Measurements from ENCODE around the gene PRR23B. TPM values are rescaled to one million over a fixed set of nuclear protein-coding genes. Genes with fewer than 3 reads are reported as not detected.

The PRR23B gene
- total RNA-seq, 1 experiment from 2014 or later, result not detected

DNA sequence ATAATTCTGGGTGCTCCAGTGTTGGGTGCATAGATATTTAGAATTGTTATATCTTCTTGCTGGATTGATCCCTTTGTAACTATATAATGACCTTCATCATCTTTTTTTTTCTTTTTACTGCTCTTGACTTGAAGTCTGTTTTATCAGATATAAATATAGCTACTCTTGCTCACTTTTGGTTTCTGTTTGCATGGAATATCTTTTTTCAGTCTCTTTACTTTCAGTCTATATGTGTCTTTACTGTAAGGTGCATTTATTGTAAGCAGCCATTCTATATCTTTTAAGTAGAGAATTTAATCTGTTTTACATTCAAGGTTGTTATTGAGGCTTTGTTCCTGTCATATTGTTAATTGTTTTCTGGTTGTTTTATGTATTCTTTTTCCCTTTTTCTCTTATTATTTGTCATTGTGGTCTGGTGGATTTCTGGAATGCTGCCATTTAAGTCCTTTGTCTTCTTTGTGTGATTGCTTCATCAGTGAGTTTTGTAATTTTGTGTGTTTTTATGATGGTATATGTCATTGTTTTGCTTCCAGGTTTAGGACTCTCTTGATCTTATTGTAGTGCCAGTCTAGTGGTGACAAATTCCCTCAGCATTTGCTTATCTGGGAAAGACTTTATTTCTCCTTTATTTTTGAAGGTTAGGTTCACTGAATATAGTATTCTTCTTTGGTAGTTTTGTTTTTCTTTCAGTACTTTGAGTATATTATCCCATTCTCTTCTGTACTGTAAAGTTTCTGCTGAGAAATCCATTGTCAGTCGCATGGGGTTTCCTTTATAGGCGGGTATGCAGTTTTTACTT, 32.3 kb upstream of the PRR23B start:
- Mint-ChIP-seq H3K4me1 (no peaks in the 10 kb centered on the region), H3K27ac (no peak overlapping the region)
- WGBS (ENCODE audit: extremely low coverage, insufficient read length, low lambda C conversion rate), result no CpG with 5 or more reads among the region's 2 CpGs

More for the DNA sequence above, 32.3 kb upstream of the PRR23B start:
- H3K56ac ChIP-seq (ENCODE audit: insufficient read length, low read depth, low read length), result no peak overlapping the region
- DNase-seq, result no peak
- Mint-ChIP-seq H3K27me3 (ENCODE audit: low read depth) (peaks cover 10% of the 10 kb centered on the region), H3K36me3 (ENCODE audit: insufficient read depth in 1 of 3, low read depth in 3 of 3) (peaks cover 0 to 2% (median 0%) of the 10 kb centered on the region in 3 experiments; a peak in 1 of 7 replicates), H3K9me3 (peaks cover 12 to 22% of the 10 kb centered on the region in 2 experiments), H3K4me3 (no peak overlapping the region)
- no peaks in the 10 kb centered on the region for H3K27me3 ChIP-seq (ENCODE audit: insufficient read depth, low read length)
- H3K4me1 ChIP-seq (ENCODE audit: insufficient read depth, low read length), result no peaks in the 10 kb centered on the region
- H3T11ph ChIP-seq (ENCODE audit: low read length), result no peak overlapping the region
- H3K27ac ChIP-seq (ENCODE audit: insufficient read length, low read depth, low read length), result no peak overlapping the region
- H2BK5ac ChIP-seq (ENCODE audit: insufficient read length, low read length), result no peak overlapping the region
- H3K23ac ChIP-seq (ENCODE audit: insufficient read length, low read depth, low read length), result no peak overlapping the region
- H2BK20ac ChIP-seq (ENCODE audit: low read depth, low read length, poor library complexity, severe bottlenecking), result no peak overlapping the region
- H4K91ac ChIP-seq (ENCODE audit: insufficient read length, low read depth, low read length), result no peak overlapping the region
- H4K5ac ChIP-seq (ENCODE audit: insufficient read length, low read depth, low read length), result no peak overlapping the region
- no peaks in the 10 kb centered on the region for H3K23me2 ChIP-seq (ENCODE audit: insufficient read length, low read depth, low read length, poor library complexity, severe bottlenecking)
- no peaks in the 10 kb centered on the region for H3K79me2 ChIP-seq (ENCODE audit: insufficient read depth, low read length)
- no peak overlapping the region for H2AFZ ChIP-seq (ENCODE audit: low read length)
- no peaks in the 10 kb centered on the region for H3K79me1 ChIP-seq (ENCODE audit: insufficient read depth, low read depth, low read length, poor library complexity, severe bottlenecking)
- no peak overlapping the region for H2BK15ac ChIP-seq (ENCODE audit: low read depth, low read length)
- H4K20me1 ChIP-seq (ENCODE audit: control insufficient read depth, insufficient read depth, insufficient read length), result no peaks in the 10 kb centered on the region
- no peak overlapping the region for H3K4ac ChIP-seq (ENCODE audit: low read depth, low read length)
- TF ChIP-seq, protein P1, sequence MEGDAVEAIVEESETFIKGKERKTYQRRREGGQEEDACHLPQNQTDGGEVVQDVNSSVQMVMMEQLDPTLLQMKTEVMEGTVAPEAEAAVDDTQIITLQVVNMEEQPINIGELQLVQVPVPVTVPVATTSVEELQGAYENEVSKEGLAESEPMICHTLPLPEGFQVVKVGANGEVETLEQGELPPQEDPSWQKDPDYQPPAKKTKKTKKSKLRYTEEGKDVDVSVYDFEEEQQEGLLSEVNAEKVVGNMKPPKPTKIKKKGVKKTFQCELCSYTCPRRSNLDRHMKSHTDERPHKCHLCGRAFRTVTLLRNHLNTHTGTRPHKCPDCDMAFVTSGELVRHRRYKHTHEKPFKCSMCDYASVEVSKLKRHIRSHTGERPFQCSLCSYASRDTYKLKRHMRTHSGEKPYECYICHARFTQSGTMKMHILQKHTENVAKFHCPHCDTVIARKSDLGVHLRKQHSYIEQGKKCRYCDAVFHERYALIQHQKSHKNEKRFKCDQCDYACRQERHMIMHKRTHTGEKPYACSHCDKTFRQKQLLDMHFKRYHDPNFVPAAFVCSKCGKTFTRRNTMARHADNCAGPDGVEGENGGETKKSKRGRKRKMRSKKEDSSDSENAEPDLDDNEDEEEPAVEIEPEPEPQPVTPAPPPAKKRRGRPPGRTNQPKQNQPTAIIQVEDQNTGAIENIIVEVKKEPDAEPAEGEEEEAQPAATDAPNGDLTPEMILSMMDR (conservative IDR thresholded peaks at IDR 0.05), result no peak
- H3K9ac ChIP-seq (ENCODE audit: extremely low read depth, insufficient read length, low read length), result no peak overlapping the region
- H3K9me3 ChIP-seq (ENCODE audit: control insufficient read depth, low read depth, low read length), result no peaks in the 10 kb centered on the region
- no peak overlapping the region for H2BK120ac ChIP-seq (ENCODE audit: low read depth, low read length, poor library complexity, severe bottlenecking)
- no peak overlapping the region for H2BK12ac ChIP-seq (ENCODE audit: insufficient read length, low read depth, low read length)
- no peak overlapping the region for H3K4me2 ChIP-seq (ENCODE audit: insufficient read depth, insufficient read length, low read length)
- H2AK5ac ChIP-seq (ENCODE audit: insufficient read length, low read length), result no peak overlapping the region
- H3K18ac ChIP-seq (ENCODE audit: insufficient read length, low read depth, low read length), result no peak overlapping the region
- no peak overlapping the region for H4K8ac ChIP-seq (replicated peaks; ENCODE audit: insufficient read length, low read depth, low read length)
- no peak overlapping the region for H3K14ac ChIP-seq (ENCODE audit: insufficient read depth, low read length)

All from H9 (cell line).